T-helper 2 cell (primary cell): ENCODE data around the gene UBL4A.

ENCODE experiments used
- DNase-seq, 5 experiments: peaks; one replicate each; pipeline versions ENCODE4 v3.0.0 to v3.0.0-alpha.2; 2012 to 2022

UBL4A gene

DNA sequence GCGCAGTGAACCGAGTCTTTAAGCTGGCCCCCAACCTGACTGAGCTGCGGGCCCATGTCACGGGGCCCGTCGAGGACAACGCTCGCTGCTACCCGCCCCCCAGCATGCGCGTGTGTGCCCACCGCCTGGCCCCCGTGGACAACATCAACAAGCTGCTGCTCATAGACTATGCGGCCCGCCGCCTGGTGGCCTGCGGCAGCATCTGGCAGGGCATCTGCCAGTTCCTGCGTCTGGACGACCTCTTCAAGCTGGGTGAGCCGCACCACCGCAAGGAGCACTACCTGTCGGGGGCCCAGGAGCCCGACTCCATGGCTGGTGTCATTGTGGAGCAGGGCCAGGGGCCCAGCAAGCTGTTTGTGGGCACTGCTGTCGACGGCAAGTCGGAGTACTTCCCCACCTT, 26.1 kb downstream of the UBL4A start:
- DNase-seq: no peak

DNA sequence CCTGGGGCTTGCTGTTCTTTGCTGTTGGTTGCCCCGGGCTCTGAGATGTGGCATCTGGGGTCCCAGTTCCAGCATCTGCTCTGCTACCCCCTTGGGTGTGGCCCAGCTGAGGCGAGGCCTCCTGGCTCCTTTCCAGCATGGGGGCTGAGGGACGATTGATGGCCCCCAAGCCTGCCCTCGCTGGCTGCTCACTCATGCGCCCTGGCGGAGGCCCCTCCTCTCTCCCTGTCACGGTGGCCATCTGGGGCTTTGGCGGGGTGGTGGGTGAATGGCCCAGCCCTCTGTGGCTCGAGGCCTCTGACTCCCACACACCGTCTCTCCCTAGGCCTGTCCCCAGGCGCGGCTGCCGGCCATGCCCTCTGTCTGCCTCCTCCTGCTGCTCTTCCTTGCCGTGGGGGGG, 26.6 kb downstream of the UBL4A start:
- DNase-seq: no peak

DNA sequence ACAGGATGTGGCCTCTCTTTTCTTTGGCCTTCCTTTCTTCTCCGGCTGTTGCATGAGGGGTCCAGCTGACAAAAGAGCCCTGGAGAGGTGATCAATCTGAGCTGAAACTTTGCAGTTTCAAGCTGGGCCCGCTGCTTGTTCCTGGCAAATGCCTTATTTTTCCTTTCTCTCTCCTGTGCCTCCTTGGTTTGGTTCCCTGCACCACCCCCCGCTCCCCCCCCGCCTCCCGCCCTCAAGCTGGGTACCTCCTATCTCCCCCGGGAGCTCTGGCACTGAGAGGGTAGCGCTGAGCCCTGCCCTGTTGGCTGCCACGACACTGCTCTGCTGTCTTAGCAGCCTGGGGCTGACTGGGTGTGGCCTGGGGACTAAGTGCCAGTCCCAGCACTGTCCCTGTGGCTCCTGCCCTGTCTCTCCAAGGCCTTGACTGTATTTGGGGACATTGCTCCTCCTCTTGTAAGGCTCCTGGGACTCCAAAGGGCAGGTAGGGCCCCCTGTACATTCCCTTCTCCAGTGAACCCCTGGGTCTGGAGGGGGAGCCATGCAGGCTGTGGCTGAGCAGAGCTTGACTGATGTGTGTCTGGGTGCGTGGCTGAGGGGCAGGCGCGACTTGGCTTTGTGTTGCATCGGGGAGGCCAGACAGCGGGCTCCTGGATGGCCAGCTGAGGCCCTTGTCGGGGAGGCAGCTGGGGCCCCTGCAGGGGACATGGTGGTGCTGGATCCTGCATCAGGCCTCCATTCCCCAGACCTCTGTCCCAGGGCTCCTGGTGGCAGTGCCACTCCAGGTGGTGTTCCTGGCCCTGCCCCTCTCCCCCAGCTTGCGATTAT, 27.2 kb downstream of the UBL4A start:
- DNase-seq: peak in 1 of 5 experiments; percentile 55

DNA sequence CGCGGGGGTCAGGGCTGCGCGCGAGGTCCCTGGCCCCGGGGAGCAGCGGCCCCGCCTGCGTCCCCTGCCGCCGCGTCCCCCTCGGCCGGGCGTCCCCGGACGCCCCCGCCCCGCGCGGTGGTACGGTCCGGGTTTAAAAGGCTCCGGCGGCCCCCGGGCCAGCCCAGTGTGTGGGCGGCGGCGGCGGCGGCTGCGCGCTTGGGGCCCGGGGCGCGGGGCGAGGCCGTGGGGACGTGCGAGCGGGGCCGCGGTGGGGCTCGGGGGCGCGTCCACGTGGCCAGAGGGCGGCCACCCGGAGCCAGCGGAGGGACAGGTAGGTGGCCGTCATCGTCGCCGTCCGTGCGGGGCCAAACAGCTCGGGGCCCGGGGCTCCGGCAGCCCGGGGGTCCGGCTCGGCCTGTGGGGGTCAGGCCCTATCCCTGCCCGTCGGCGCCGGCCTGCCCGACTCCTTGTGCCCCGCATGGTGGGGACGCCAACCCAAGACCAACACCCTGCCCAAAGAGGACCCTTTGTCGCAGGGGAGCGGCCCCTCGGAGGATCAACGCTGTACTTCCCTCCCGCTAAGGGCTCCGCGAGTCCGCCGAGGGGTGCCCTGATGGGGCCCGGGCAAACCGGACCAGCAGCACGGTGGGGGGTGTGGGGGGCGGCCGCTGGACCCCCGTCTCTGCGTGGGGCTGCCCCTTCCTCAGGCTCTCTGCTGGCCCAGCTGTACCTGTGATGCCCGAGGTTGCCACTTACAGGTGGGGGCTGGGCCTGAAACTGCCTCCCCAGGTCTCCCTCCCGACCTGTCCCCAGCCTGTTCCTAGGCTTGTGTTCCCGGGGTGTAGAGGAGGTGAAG, 28.1 kb downstream of the UBL4A start, which contains the start of gene PLXNA3:
Gene PLXNA3, plus strand, starts transcription at position 166 of the 838 bp plus-strand sequence. CDS start 1,903 bp downstream, outside the sequence.
- peak; percentile 39 to 77 (median 63) for DNase-seq

DNA sequence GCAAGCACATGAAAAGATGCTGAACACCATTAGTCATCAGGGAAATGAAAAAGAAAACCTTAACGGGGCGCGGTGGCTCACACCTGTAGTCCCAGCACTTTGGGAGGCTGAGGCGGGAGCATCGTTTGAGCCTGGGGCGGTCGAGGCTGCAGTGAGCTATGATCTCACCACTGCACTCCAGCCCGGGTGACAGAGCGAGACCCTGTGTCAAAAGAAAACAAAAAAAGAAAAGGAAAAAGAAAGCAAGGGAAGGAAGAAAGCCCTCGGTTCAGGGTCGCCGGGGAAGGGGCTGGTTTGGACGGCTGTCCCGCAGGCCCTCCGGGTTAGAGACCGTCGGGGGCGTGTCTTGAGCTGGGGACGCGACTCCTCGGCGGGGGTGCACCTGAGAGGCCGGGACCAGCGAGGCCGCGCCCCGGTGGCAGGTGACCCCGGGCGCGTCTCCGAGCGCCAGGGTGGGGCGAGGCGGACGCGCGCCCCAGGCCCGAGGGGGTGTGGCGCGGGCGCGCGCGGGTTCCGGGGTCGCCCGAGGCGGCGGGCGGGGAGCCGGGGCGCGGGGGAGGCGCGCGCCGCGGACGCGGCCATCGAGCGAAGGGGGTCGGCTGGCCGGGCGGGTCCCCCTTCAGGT, 28.8 kb downstream of the UBL4A start:
- DNase-seq: peak; percentile 25 to 83 (median 57)

DNA sequence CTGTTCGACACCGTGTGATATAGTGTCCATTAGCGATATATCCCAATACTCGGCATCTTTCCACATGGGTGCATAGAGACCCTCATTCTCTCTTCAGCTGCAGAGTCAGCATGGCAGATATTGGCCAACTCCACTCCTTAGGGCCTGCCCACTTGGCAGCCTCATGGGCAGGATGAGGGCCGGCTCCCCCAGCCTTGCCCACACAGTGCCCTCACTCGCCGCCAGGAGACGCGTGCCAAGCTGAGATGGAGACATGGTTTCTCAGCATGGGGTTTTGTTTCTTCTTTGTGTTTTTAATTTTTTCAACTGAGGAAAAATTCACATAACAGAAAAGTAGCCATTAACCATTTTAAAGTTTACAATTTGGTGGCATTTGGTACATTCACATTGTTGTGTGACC, 33.6 kb downstream of the UBL4A start:
- no peak for DNase-seq

DNA sequence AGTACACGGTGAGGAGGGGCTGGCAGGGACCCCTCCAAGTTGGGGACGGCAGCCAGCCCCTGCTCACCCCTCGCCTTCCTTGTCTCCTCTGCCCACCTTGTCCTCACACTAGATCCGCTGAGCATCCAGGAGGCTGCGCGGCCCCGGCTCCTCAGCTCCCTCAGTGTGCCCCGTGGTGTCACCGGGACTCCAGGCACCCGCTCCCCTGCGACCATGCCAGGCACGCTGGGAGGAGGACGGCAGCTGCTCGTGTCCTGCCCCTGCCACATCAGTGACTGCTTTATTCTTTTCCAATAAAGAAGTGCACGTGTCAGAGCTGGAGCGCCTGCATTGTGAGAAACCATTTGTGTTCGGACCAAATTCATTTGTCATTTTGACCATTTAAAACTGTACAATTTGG, 36.1 kb downstream of the UBL4A start:
- no peak for DNase-seq

DNA sequence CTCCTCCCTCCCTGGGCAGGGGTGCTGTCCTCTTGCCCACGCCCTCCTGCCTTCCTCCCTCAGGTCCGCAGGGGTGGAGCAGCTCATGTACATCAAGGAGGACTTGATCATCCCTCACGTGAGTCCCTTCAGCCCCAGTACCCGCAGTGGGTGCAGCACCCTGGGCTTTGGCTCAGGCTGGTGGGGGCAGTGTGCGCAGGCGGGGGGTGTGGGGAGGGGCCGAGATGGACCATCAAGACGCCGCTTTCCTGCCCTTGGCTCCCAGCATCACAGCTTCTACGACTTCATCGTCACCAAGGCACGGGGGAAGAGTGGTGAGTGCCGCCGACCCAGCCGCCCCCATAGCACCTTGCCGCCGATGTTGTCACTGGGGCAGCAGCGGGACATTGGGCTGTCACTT, 36.8 kb downstream of the UBL4A start:
- no peak for DNase-seq

DNA sequence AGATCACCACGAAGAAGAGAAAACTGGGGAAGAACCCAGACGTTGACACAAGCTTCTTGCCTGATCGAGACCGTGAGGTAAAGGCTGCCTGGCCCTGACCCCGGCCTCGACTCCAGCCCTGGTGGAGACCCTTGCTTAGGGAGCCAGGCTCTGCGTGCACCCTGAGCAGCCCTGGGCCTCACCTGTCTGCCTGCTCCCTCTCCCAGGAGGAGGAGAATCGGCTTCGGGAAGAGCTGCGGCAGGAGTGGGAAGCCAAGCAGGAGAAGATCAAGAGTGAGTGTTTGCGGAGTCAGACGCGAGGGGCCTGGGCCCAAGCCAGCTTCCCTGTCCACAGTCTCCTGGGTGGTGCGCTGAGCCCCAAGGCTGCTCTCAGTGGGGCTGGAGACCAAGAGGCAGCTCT, 37.9 kb downstream of the UBL4A start:
- DNase-seq: no peak

DNA sequence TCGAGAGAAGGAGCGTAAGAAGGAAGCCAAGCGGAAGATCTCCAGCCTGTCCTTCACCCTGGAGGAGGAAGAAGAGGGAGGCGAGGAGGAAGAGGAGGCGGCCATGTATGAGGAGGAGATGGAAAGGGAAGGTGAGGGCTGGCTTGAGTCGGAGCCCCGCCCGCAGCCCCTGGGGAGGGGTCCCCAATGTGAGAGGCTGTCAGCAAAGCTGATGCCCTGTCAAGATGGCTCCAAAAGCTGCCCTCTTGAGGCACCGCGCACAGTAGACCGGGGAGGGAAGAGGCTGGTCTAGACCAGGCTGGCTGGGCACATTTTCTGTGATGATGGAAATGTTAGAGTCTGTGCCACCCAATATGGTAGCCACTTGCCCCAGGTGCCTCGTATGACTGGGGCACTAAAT, 40.0 kb downstream of the UBL4A start:
- no peak for DNase-seq

DNA sequence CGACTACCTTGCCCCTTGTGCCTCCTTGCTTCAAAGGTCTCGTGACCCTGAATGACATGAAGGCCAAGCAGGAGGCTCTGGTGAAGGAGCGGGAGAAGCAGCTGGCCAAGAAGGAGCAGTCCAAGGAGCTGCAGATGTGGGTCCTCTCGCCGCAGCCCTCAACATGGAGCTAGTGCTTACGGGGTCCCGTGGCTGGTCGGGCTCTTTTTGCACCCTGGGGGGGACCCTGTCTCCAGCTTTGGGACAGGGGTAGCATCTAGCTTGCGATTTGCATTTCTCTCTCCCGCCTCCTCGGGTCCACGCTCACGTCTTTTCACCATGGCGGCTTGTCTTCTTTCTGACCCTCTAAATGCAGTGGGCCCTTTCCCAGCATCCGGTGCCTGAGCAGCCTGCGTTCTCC, 40.6 kb downstream of the UBL4A start:
- no peak for DNase-seq

DNA sequence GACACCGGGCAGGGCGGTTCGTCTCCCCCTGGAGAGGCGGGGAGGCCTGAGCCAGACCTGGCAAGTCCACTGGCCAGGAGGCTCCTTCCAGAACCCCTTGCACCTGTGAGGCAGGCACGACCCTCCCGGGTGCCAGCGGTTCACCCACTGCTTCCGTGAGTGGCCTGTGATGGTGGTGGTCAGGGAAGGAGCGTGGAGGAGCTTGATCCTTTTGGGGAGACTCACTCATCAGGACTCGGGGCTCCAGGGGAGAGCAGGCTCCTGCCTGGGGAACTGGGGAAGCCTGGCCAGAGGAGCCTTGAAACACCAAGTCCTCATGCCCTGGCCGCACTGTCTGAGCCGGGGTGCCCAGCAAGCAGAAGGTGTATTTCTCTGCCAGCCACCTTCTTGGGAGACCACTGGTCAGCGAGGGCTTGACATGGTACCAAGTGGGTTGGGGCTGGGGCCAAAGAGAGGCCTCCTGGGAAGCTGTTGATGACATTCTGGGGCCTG, 41.6 kb downstream of the UBL4A start:
- no peak for DNase-seq

DNA sequence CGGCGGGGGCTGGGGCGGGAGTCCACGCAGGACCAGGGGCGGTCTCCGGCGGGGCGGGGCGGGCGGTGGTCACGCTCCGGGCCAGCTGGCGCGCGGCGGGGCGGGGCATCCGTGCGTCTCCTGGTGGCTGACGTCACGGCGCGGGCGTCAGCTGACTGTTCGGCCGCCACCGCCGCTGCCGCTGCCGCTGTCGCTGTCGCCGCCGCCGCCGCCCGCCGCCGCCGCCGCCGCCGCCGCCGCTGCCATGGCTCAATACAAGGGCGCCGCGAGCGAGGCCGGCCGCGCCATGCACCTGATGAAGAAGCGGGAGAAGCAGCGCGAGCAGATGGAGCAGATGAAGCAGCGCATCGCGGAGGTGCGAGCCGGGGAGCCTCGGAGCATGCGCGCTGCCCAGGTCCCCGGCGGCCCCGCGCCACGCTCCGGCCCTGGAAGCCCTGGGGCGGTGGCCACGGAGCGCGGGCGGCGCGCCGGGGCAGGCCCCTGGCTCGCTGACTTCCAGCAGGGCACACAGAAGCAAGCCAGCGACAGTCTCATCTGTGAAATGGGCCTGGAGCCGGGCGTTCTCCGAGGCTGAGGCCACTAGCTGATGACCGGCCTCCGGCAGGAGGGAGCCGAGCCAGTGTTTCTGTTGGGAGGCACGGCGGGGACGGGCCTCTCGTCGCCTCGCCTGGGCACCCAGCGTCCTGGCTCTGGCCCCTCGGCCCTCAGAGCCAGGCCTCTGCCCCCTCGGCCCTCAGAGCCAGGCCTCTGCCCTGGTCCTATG, 42.2 kb downstream of the UBL4A start, which contains the start of gene FAM50A:
Gene FAM50A, plus strand, starts transcription at position 150 of the 763 bp plus-strand sequence. Its CDS starts 95 bp downstream, at position 245.
- peak; percentile 51 to 81 (median 64) for DNase-seq

DNA sequence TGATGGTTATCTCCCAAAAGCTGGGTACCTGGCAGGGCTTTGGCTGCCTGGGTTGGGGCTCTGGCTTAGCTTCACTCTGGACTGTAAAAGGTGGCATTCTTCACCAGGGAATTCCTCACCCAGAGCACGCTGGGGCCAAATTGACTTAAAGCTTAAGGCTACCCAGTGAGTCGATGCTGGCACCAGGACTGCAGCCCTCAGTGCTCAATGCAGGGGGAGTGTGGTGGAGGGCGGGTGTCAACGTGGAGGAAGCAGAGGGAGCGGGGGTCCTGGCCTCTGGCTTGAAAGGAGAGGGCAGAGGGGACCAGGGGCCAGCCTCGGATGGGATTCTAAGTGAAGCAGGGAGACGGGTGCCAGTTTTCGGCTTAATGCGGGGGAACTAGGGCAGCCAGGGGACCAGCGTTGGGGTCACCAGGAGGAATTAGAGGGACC, 42.9 kb downstream of the UBL4A start:
- no peak for DNase-seq

DNA sequence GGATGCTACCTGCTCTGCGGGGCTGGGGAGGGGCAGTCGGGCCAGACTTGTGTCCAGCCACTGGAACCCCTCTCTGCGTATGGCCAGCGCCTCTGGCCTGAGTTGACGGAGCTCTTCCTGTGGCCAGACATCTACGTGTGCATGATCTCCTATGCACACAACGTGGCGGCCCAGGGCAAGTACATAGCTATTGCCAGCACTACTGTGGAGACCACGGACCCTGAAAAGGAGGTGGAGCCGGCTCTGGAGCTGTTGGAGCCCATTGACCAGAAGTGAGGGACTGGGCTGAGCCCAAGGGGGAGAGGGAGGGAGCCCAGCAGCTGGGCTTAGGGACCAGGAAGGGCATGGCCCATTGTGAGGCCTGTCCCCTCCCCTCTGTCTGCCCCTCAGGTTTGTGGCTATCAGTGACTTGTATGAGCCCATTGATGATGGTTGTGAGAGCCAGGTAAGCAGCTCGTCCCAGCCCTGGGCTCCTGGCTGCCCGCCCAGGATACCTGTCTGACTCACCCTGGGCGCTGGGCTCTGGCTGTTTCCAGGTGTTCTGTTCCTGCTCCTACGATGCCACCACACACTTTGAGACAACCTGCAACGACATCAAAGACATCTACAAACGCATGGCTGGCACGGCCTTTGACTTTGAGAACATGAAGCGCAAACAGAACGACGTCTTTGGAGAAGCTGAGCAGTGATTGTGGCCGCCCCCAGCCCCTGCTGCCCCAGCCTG, 44.3 kb downstream of the UBL4A start:
- no peak for DNase-seq

DNA sequence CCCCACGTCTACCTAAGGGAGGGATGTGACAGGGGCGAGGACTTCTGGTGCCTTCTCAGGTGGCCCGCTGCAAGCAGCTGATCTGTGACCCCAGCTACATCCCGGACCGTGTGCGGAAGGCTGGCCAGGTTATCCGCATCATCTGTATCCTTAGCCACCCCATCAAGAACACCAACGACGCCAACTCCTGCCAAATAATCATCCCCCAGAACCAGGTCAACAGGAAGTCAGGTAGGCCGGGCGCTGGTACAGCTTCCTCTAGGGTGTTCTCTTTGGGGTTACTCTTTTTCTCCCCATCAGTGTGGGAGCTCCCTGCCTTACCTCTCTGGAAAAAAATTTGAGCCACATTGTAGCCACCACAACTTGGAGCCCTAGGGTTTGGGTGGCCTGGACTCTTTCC, 44.9 kb downstream of the UBL4A start:
- peak in 1 of 5 experiments; percentile 52 for DNase-seq

DNA sequence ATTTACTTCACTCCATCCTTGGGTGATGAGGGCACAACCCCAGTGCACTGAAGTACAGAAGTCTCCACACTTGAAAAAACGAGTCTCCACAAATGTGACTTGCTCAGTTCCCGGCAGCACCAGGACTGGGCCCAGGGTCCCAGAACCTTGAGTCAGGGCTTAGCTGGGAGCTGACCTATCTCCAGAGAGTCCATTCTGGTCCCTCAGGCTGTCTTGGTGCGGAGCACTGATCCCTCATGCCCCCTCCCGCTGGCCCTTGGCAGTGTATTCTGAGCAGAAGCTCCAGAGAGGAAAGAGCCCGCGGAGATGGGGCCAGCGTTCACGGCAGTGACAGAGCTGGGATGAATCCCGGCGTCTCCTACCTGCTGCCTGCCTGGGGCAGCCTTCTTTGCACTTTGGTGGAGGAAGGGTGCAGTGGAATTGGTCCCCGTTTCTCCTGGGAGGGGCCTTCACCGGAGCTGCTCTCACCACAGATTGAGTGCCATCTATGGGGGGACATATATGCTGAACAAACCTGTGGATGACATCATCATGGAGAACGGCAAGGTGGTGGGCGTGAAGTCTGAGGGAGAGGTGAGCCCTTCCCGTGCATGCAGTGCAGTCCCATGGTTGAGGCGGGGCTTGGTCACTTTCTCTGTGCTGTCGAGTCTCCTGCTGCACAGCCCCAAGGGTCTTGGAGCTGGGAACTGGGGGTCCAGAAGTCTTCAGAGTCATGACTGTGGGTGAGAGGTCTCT, 45.6 kb downstream of the UBL4A start:
- DNase-seq: no peak

DNA sequence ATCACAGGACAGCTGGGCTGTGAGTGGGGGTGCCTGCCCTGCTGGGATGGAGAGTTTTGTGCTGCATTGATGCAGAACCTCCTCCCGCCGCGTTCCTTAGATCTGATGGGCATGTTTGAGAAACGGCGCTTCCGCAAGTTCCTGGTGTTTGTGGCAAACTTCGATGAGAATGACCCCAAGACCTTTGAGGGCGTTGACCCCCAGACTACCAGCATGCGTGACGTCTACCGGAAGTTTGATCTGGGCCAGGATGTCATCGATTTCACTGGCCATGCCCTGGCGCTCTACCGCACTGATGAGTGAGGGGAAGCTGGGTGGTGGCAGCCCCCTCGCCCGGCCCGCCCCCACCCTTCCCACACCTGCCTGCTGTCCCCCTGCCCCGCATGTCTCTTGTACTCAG, 46.6 kb downstream of the UBL4A start:
- no peak for DNase-seq

DNA sequence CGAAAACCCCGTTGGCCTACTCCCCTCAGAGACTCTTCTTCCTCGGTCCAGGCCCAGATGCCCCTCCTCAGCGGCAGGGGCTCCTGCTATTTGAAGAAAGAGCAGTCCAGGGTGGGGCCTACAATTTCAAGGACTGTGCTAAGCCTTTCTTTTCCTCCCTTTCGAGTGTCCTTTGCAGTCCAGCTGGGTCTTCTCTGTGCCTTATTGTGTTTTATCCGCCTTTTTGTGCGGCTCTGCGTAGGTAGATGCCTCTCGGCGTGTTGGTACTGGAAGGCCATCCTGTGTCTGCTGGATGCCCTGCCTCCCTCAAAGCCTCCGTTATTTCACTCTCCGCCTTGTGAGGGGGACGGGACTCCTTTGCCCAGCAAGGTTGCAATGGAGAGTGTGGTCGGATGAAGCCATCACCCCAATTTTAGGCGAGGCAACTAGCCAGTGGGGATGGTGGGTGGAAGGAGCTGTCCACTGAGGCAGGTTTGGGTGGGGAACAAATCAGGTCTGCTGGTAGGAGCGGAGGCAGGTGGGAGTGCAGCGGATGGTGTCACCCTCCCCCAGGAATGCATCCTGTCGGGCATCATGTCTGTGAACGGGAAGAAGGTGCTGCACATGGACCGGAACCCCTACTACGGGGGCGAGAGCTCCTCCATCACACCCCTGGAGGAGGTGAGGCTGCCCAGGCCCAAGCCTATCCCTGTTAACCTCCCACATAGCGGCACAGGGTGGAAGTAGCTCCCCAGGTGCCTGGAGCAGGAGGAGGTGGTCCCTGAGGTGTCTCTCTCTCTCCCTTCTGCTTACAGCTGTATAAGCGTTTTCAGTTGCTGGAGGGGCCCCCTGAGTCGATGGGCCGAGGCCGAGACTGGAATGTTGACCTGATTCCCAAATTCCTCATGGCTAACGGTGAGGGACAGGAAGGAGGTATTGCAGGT, 48.2 kb downstream of the UBL4A start:
- DNase-seq: no peak
